ENCODE results near the gene SLC26A1. TPM values are rescaled to one million over a fixed set of nuclear protein-coding genes. Genes with fewer than 3 reads are reported as not detected.

The SLC26A1 gene
- total and polyA plus RNA-seq, 2 donors (not counting 3 experiments of a cell fraction or from before 2014, with no cell fraction given): 0.10 TPM; not detected in 1

- H3K4me2 ChIP-seq (ENCODE audit: insufficient read depth, low read length): no peak overlapping the region
- DNase-seq (ENCODE audit: low read depth, low spot score) (no peak), FAIRE-seq (no peak)
- dilution Hi-C loops (cut with MboI; ENCODE audit: extremely low pct_ligation_motif_present, low sequenced_read_pairs): no loop called here
- intact Hi-C loops (cut with micrococcal nuclease): no loop called here
- no peak overlapping the region for H3K27ac ChIP-seq (ENCODE audit: insufficient read depth, low read depth, low read length)
- H3K36me3 ChIP-seq (ENCODE audit: control insufficient read depth in 2 of 2, extremely low read depth in 1 of 2, insufficient read depth in 2 of 2, low read length in 2 of 2): no peaks in the 10 kb centered on the region
- no peak for TF ChIP-seq MAX (IDR thresholded peaks at IDR 0.05; ENCODE audit: insufficient read depth, insufficient read length)
- TF ChIP-seq JUN (IDR thresholded peaks at IDR 0.05; ENCODE audit: borderline replicate concordance, insufficient read depth, insufficient read length, low read depth): no peak
- TF ChIP-seq GATA2 (IDR thresholded peaks at IDR 0.05; ENCODE audit: insufficient read depth, insufficient read length, low read depth, low read length): no peak
- TF ChIP-seq FOS (IDR thresholded peaks at IDR 0.05; ENCODE audit: borderline replicate concordance, insufficient read depth, low read length): no peak
- no peak for TF ChIP-seq MYC (IDR thresholded peaks at IDR 0.05; ENCODE audit: low read depth, low read length)
- TF ChIP-seq POLR2A (IDR thresholded peaks at IDR 0.05; ENCODE audit: low read depth, low read length): no peak
- no peak for TF ChIP-seq EZH2 (IDR thresholded peaks at IDR 0.05; ENCODE audit: borderline replicate concordance, low read depth, low read length, severe bottlenecking)
- no peak for TF ChIP-seq CTCF (IDR thresholded peaks at IDR 0.05; ENCODE audit: extremely low read depth in 1 of 2, insufficient read depth in 1 of 2, low read depth in 1 of 2, low read length in 2 of 2)
- no peak for TF ChIP-seq POLR2AphosphoS5 (IDR thresholded peaks at IDR 0.05; ENCODE audit: insufficient read depth, low read depth, low read length)
- no peak overlapping the region for H3K4me3 ChIP-seq (replicated peaks in 1 of 3; ENCODE audit: insufficient read depth in 1 of 3, low read depth in 1 of 3, low read length in 3 of 3)
- H4K20me1 ChIP-seq (replicated peaks; ENCODE audit: control insufficient read depth, extremely low read depth, insufficient read depth, low read length): no peaks in the 10 kb centered on the region
- POLR2A ChIA-PET: no interaction called here
- H3K27me3 ChIP-seq (ENCODE audit: control insufficient read depth in 2 of 2, insufficient read depth in 2 of 2, low read length in 2 of 2): no peaks in the 10 kb centered on the region
- no peak overlapping the region for H2AFZ ChIP-seq (ENCODE audit: low read depth, low read length)
- no peak overlapping the region for H3K9ac ChIP-seq (replicated peaks; ENCODE audit: extremely low read depth, insufficient read depth, low read length)
- H3K9me3 ChIP-seq (replicated peaks; ENCODE audit: control insufficient read depth, insufficient read depth, low read length): no peaks in the 10 kb centered on the region
- H3K79me2 ChIP-seq (ENCODE audit: control insufficient read depth, insufficient read depth, low read length): no peaks in the 10 kb centered on the region
- CTCF ChIA-PET: no interaction called here
- no TSS peak for BruUV-seq (replicated peaks)
- no peaks in the 10 kb centered on the region for H3K9me1 ChIP-seq (replicated peaks; ENCODE audit: control insufficient read depth, extremely low read depth, insufficient read depth, low read length)
- H3K4me1 ChIP-seq (ENCODE audit: control insufficient read depth, extremely low read depth, insufficient read depth, low read length): no peaks in the 10 kb centered on the region
These were observed 38.1 kb upstream of the SLC26A1 start for GRCh38 chr4:1031346-1031745.

Data from endothelial cell of umbilical vein (primary cell).